Left renal cortex interstitium (tissue), 4 donors: ENCODE results near the gene ABCC5. TPM values are rescaled to one million over a fixed set of nuclear protein-coding genes. Genes with fewer than 3 reads are reported as not detected.

ENCODE experiments used
- DNase-seq, 4 donors: peaks; one replicate each; pipeline ENCODE4 v3.0.0-alpha.2; 2013; ENCODE audit warnings: low read depth in 4 of 4, low spot score in 2 of 4, missing footprints in 1 of 4
- polyA plus RNA-seq, 4 donors: library from polyadenylated mRNA; unstranded; fragments of 120-200 nt; gene quantifications; one replicate each; pipeline ENCODE4 v1.2.1, GENCODE V29; 2013; ENCODE audit not compliant: insufficient read length in 4 of 4

Gene ABCC5
- polyA plus RNA-seq, 4 donors, result 36.9 to 75.1 (median 60.8) TPM

DNA sequence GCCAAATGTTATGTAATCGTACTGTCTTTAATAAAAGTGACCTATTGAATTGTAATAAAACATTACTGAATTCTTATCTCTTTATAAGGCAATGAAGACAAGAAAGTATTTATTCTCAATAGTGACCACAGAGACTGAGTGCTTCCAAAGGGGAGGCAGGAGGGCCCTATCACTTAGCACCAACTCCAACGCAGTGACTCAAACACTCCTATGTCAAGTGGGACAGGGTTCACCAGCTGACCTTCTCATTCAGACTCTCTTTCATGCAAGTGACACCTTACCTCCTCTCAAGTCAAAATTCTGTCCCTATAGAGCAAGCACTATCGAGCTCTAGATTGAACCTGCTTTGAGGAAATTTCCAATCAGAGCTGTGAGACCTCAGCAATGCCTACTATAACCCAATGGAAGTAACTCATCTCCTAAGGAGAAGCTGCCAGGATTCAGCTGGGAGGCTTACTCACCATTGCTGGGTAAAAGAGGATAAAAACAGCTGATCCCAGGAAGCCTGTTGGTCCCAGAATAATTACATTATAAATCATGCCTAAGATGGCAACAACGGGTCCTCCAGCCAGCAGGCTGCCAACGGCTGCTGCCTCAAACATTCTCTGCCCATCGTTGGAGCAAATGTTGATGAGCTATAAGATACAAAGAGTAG, 35.6 kb downstream of the ABCC5 start:
- DNase-seq, result no peak

DNA sequence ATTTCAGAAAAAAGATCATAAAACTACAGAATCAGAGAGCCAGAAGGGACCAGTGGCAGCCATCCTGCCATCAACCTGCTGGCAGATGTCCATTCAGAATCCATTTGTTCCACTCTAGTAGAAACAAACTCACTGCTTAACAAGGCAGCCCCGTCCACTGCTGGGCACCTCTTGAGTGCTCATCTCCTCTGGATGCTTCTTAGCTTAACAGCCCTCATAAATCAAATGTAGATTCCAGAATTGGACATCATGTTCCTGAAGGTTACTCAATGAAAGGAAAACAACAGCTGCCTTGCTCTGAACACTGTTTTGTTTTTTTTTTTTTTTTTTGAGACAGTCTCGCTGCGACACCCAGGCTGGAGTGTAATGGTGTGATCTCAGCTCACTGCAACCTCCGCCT, 37.3 kb downstream of the ABCC5 start:
- no peak for DNase-seq

DNA sequence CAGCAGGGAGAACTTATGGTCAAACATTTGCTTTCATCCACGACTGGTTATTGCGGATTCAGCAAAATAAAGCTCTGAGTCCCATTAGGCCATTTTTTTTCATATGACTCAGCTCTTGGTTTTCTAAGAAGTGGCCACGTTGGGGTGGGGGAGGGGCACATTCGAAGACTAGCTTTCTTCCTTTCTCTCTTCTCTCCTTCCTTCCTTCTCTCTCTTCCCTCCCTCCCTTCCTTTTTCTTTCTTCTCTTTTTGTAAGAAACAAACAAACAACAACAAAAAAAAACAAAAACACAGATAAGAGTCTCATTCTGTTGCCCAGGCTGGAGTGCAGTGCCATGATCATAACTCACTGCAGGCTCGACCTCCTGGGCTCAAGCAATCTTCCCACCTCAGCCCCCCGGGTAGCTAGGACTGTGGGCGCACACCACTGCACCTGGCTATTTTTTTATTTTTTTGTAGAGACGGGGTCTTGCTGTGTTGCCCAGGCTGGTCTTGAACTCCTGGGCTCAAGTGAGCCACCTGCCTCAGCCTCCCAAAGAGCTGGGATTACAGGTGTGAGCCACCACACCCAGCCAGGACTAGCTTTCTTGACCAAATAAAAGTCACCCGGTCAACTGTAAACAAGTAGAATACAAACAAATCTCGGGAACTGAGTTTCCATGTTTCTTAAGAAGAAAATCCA, 41.6 kb downstream of the ABCC5 start:
- no peak for DNase-seq

DNA sequence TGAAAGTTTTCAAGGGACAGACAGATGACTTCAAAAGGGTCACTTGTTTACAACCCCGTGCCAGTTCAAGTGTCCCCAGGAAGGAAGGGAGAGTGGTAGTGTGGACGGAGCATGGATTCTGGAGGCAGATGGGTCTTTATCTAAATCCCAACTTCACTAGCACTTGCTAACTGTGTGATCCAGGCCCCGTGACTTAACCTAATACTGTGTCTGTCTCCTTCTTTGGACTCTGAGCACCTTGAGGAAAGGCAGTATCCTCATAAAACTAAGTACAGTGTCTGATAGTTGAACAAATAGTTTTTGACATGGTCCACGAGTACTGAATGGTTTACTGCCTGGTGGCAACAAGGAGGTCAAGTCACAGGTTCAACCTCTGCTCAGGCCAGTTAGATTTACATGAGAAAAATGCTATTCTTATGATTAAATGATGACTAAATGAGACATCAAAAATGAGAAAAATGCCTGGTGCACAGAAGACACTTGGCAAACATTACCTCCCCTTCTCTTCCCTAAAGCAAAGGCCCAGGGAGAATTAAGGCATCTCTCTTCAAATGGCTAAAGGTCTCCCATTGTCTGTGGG, 48.9 kb downstream of the ABCC5 start:
- no peak for DNase-seq

DNA sequence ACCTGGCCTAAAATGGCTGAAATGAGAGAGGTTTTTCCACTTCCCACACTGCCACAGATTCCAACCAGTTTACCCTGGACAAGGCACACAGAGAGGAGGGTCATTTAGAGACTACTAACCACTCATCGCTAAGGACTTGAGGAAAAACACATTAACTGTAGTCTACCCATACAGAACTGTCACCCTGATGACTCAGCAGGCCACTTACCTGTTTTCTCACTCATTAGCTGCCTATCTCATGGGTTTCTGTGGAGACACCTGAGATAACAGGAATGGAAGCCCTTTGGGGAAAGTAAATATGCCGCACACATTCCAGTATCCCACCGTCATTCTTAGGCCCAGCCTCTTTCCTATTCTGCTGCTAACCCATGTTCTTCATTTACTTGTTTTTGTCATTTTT, 50.0 kb downstream of the ABCC5 start:
- no peak for DNase-seq

DNA sequence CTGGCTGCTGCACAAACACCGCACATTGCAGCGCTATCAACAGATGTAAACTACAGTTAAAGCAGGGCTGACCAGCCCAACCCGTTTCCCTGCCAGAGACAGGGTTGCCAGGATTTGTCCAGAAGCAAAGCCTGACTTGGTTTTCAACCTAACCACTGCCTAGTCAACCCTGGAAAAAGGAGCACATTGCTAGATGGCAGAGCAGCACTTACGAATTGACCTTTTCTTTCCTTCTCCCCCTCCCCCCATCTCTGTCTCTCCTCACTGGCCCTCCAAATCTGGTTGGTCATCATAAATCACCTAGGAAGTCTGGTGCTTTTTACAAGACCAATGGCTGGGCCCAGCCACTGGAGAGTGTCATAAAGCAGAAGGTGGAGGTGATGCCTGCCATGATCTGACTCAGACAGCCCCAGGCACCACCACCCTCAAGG, 51.3 kb downstream of the ABCC5 start:
- no peak for DNase-seq

DNA sequence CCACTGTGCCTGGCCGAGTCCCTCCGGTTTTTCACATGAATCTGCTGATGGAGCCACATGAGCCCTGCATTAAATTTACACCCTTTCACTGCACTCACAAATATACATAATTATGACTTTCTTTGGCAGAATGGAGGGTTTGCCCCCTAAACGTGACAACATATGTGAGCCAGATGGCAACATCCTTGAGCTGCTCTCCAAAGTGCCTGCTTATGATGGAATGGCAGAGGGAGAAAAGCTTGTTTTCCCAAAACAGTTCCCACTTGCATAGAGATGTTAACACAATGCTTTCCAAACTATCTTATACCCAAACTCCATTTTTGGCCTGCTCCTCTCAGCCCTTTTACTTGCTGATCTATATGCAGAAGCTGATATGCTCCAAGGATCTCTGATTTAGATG, 54.9 kb downstream of the ABCC5 start:
- no peak for DNase-seq

DNA sequence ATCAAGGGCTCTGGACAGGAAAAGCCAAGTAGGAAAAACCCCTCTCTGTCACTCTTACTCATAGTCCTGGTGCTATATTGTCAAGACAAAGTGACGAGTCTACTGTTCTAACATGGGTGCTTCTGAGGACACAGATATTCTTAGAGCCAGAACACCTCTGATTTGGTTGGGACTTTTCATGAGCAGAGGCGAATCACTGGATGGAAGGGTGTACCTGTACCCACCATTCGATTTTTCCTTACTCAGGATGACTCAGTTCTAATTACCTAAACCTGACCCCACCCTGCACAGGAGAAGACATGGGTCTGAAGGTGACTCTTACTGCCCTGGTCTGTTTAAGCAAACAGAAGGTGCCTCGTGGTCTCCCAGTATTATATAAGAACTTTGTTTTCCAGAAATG, 58.5 kb downstream of the ABCC5 start:
- DNase-seq, result no peak

DNA sequence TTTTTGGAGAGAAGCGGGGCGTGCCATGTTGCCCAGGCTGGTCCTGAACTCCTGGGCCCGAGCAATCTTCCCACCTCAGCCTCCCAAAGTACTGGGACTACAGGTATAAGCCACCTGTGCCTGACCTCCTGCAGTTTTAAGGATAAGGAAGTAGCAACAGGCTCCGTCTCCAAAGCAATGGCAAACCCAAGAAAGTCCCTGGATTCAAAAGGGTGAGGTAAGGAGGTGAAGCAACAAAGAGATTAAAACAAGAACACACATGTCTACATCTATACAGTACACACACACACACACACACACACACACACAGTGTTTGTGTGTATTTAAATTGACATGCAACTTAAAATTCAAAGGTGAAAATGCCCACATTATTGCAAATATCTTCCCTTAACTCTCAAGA, 58.9 kb downstream of the ABCC5 start:
- no peak for DNase-seq

DNA sequence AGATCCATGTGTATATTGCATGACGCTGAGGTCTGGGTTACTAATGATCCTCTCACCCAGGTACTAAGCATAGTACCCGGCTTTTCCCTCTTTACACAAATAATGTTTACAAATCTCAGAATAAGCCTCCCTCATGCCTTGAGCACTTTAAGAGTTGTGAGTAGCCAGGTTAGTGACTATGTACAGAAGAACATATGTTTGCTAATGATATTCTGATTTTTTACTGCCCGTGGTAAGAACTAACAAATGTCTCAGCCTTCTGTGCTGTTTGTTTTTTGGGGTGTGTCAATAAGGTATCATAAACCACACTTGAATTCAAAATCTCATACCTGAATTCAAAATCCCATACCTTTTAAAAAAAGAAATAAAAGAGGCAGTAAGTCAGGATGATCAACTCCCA, 59.5 kb downstream of the ABCC5 start:
- no peak for DNase-seq

DNA sequence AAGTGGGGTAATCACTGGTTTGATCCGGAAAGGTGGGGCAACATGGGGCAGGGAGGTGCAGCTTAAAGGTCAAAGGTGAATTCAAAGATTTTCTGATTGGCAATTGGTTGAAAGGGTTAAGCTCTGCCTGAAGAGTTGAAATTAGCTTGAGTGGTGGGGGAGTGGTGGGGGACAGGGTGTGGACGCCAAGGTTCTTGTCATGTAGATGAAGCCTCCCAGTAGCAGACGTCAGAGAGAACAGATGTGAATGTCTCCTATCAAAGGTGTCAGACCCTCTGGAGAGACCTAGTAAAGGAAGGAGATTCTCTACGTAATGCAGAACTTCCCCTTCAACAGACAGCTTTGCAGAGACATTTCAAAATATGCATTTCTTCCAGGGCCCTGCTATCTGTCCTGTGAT, 62.8 kb downstream of the ABCC5 start:
- DNase-seq, result no peak

DNA sequence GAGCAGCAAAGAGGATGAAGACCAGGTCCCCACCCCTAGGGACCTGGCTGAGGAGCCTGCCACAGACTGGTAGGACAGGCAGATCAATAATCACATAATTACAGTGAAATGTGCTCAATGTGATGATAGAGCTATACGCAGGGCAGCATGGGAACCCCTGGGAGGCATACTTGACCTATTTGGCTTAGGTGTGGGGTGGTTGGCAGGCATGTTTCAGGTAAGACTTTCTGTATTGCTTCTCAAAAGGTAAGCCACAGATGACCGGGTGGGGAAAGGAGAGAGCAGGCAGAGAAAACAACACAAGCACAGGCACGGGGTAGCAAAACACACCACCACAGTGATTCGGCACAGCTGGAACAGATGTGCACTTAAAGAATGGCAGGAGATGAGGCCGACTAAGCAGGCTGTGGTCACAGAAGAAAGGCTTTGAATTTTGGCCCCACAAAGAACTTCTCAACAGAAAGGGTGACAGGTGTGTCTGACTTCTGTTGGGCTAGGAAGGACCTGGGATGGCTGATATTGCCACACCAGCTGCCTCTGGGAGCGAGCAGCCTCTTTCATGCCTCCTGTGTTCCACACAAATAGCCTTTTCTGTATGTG, 64.1 kb downstream of the ABCC5 start:
- DNase-seq, result no peak

DNA sequence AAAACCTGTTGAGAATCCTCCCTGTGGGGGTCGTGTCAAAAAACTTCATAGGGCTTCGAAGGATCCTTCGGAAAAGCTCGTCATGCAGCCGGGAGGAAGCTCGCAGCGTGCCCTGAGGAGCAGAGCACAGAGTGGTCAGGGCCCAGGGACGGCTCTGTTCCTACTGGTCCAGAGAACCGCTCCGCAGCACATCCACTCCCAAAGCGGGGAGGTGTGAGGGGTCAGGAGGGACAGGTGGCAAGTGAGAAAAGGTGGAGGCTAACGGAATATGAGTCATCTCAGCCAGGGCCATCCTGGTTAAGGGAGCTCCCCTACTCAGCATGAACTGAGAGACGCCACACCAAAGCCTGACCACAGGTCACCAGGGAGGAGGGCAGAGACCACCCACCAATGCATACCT, 66.2 kb downstream of the ABCC5 start:
- no peak for DNase-seq

DNA sequence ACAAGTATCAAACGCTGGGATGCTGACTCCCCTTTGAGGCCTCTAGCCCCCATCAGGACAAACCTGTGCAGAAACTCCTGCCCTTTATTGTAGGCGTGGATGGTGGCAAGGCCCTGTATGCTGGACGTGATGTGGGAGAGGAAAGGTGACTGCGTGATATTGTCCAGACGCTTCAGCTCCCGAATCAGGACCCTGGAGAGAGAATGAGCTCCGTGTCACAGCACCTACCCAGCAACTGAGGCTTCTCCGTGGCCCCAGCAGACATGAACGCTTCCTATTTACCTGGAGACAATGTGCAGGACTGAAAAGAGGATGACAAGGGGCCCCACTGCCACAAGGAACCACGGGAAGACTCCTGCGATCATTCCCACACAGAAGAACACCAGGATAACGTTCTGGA, 68.0 kb downstream of the ABCC5 start:
- DNase-seq, result no peak

DNA sequence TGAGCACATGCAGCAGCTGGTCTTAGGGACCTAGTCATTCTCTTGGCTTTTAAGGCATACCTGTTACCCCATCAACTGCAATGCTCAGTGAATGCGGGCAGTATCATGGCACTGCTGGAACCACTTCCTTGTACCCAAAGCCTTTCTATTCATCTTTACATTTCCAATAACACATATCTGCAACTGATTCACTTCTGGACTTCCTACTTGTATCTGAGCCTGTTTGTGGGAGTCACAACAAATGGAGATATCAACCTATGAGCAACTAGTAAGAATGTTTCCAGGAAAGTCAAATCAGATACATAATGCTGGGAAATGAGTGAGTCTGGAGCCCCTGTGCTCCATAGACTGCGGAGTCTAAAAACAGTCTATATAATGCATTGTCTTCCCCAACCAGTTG, 71.6 kb downstream of the ABCC5 start:
- no peak for DNase-seq

DNA sequence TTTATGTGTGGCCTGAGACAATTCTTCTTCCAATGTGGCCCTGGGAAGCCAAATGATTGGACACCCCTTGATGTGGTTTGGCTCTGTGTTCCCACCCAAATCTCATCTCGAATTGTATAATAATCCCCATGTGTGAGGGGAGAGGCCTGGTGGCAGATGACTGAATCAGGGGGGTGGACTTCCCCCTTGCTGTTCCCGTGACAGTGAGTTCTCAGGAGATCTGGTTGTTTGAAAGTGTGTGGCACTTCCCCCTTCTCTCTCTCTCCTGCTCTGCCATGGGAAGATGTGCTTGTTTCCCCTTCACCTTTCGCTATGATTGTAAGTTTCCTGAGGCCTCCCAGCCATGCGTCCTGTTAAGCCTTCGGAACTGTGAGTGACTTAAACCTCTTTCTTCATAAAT, 72.9 kb downstream of the ABCC5 start:
- DNase-seq, result no peak

DNA sequence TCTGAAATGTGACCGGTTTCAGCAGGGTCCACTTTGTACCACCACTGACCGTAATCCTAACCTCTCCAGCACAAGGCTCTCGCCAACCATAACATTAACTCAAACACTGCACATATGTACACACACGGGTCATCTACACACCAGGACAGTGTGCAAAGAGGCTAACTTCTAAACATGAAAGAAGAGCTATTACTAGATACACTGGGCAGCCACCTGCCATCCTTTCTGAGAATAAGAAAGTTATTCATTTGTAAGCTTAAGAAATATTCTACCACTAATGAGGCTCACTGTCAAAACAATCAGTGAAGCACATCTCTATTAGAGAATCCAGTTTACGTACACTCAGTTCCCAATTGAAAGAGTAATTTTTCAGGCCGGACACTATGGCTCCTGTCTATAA, 73.9 kb downstream of the ABCC5 start:
- DNase-seq, result no peak

DNA sequence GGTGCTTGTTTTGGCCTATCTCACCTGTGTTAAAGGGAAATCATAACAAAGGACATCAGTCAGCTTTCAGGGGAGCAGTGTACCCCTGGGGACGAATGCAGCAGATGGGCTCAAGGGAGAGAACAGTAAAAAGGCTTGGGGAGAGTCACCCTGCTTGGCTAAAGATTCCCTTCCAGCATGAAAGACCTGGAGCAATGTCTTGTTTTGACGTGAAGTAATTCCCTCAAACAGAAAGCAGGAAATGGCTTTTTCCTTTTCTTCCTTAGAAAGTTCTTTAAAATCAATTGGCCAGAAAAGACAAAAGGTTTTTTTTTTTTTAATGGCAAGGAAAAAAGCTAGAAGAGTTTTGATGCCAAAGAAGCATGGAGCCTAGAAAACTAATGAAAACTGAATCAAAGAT, 76.5 kb downstream of the ABCC5 start:
- no peak for DNase-seq

DNA sequence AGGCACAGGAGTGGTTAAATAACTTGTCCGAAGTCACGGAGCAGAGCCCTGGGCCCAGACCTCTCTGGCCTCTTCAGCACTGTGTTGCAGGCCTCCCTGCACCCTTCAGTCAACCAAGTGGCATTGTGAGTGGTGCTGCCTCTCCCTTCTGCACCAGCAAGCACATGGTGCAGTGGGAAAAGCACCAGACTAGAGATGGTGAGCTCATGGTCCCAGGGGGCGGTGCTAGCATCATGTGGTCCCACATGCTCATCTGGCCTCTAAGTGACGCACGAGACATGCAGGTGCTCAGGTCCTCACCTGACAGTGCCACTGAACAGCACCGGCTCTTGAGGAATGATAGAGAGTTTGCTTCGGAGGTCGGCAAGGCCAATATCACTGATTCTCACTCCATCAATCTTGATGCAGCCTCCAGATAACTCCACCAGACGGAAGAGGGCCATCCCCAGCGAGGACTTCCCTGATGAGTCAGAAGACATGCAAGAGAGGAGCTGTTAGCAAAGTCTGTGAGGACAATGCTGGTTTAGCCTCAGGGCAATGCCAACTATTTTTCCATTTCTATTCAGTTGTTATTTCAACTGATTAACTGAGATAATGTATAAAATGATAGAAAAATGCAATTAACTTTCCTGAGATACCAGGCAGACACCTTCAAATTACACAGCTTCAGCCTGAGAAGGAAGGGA, 79.9 kb downstream of the ABCC5 start:
- no peak for DNase-seq

DNA sequence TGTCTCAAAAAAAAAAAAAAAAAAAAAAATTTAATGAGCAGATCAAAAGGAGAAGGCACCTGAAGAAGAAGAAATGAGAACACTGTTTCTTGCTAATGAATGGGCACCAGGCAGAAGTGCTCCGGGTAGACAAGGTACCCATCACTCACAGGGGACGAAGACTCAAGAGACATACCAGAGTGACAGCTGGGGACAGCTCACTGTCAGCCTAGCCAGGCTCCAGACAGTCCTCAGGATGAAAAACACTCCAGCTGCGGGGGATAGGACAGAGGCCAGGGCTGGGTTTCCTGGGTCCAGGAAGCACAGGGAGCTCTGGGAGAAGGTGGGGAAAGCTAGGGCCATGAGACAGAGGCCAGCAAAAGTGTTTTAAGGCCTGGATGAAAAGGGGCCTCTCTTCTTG, 84.5 kb downstream of the ABCC5 start:
- no peak for DNase-seq

DNA sequence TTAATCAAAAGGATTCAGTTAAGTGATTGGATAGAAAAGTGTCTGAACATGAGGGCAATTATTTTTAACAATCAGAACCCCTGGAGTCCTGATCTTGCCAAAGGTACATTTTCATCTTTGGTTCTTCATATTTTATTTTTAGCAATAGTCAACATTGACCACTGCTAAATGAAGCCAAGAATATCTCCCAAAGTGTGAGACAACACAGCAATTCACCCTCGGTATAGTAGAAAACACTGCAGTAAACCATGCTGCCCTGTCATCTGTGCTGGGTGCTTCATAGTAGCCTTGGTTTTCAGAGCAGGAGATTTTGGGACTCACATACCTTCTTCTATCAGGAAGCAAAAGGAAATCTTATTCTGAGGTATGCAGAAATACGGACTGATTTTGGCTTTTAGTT, 85.8 kb downstream of the ABCC5 start:
- no peak for DNase-seq
